ENCODE data around the gene ZC3H10. TPM values are rescaled to one million over a fixed set of nuclear protein-coding genes. Genes with fewer than 3 reads are reported as not detected.
"Not testable (repeated sequence)": the region's sequence is repeated elsewhere in the genome, so short reads cannot be mapped to it uniquely, and the experiment has no call there.

ZC3H10 gene, protein sequence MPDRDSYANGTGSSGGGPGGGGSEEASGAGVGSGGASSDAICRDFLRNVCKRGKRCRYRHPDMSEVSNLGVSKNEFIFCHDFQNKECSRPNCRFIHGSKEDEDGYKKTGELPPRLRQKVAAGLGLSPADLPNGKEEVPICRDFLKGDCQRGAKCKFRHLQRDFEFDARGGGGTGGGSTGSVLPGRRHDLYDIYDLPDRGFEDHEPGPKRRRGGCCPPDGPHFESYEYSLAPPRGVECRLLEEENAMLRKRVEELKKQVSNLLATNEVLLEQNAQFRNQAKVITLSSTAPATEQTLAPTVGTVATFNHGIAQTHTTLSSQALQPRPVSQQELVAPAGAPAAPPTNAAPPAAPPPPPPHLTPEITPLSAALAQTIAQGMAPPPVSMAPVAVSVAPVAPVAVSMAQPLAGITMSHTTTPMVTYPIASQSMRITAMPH
- total RNA-seq (1 to 10 TPM; 6.8 to 8.7 TPM), total RNA-seq (16.1 to 36.5 reads per million in 2 donors)

DNA sequence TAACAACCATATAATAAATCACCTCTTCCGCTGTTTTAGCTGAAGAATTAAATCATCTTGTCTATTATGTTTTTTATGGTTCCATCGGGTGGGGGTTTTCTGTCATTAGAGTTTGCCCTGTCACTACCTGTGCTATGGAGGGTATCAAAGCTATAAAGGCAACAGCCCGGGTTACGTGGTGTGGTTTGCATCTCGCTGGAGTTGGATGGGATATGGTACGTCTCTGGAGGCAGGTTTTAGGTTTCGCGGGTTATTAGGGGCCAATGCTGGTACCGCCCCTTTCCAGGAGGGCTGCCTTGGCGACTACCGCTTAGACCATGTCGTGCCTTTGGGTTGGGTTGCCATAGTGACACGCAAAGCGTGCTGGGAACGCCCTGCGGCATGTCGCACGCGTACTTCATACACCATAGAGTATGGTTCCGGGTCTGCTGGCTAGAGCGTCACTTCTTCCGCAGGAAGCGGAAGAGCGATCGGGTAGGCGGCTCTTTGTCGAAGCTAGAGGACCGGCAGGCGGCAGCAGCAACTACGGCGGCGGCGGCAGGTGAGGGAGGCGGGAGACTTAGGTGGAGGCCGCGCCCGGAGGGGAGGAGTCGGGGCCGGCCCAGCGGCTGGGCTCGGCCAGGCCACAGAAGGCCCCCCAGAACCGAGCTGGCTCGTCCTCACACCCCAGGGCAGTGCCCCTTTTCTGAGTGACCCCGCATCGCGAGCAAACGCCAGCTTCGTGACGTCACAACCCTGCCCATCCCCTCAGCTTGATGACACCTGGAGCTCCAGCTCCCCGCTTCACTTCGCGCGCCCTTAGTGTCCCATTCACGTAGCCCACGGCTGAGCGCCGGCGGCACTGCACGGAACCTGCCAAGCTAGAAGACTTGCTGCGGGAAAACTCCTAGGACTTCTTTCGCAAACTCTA is at the start of gene ZC3H10:
Gene ZC3H10 (plus strand): TSS at position 489 of the 910 bp plus-strand sequence. CDS start 2,297 bp downstream, outside the sequence.
- H3K36me3 Mint-ChIP-seq (ENCODE audit: low read depth) = peaks cover 8% of the 10 kb centered on the region
- H3K27me3 Mint-ChIP-seq = no peaks in the 10 kb centered on the region
- peak; percentile 81 for ATAC-seq

DNA sequence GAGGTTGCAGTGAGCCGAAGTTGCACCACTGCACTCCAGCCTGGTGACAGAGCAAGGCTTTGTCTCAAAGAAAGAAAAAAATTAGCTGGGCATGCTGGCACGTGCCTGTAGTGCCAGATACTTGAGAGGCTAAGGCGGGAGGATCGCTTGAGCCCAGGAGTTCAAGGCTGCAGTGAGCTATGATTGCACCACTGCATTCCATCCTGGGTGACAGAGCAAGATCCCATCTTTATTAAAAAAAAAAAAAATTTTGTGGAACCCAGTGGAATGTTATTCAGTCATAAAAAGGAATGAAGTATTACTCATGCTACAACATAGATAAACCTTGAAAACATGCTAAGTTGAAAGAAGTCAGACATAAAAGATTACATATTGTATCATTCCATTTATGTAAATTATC is 46.4 kb upstream of the ZC3H10 start:
- no peaks in the 10 kb centered on the region for H3K9me3 ChIP-seq (ENCODE audit: control insufficient read depth, low read length, poor library complexity, severe bottlenecking)
- Mint-ChIP-seq H3K4me1 (peaks cover 2% of the 10 kb centered on the region), H3K27me3 (no peaks in the 10 kb centered on the region), H3K27ac (no peak overlapping the region), H3K36me3 (ENCODE audit: low read depth) (no peaks in the 10 kb centered on the region), H3K4me3 (no peak overlapping the region)
- DNase-seq = no peak
- no peak for ATAC-seq

More for the DNA sequence above, at the start of gene ZC3H10:
- Mint-ChIP-seq H3K27ac (peak within 1 kb of the TSS; percentile 99), H3K4me3 (peak within 1 kb of the TSS; percentile 98), H3K4me1 (peaks cover 32% of the 10 kb centered on the region)
- peak; percentile 85 to 94 (median 89) for DNase-seq
- H3K9me3 ChIP-seq (ENCODE audit: control insufficient read depth, low read length, poor library complexity, severe bottlenecking) = no peaks in the 10 kb centered on the region

DNA sequence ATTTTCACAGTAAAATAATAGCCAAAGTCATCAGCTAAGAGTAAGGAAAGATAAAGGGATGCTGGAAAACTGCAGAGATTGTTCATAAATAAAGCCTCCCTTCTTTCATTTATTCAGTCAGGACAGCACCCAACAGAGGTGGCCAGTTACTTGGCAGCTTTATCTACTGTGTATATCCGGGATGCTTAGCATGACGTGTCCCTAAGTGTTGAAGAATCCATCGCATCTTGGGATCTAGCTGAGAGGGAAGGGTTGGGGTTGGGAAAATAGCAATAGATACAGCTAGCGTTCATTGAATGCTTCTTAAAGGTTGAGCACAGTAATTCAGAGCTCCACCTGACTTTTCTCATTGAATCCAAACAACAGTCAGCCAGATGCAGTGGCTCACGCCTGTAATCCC is 43.7 kb upstream of the ZC3H10 start:
- Mint-ChIP-seq H3K27me3 (no peaks in the 10 kb centered on the region), H3K36me3 (ENCODE audit: low read depth) (no peaks in the 10 kb centered on the region), H3K4me1 (no peaks in the 10 kb centered on the region), H3K27ac (no peak overlapping the region), H3K4me3 (no peak overlapping the region)
- no peaks in the 10 kb centered on the region for H3K9me3 ChIP-seq (ENCODE audit: control insufficient read depth, low read length, poor library complexity, severe bottlenecking)
- DNase-seq (no peak), ATAC-seq (no peak)

DNA sequence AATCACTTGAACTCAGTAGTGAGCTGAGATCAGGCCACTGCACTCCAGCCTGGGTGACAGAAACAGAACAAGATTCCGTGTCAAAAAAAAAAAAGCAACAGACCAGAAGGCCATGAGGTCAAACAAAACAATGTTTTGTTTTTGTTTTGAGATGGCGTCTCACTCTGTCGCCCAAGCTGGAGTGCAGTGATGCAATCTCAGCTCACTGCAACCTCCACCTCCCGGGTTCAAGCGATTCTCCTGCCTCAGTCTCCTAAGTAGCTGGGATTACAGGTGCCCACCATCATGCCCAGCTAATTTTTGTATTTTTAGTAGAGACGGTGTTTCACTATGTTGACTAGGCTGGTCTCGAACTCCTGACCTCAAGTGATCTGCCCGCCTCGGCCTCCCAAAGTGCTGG is 40.1 kb upstream of the ZC3H10 start:
- H3K27me3 Mint-ChIP-seq; H3K4me3 Mint-ChIP-seq; DNase-seq; H3K4me1 Mint-ChIP-seq; ATAC-seq; H3K9me3 ChIP-seq (ENCODE audit: control insufficient read depth, low read length, poor library complexity, severe bottlenecking); H3K27ac Mint-ChIP-seq; H3K36me3 Mint-ChIP-seq (ENCODE audit: low read depth): not testable (repeated sequence)

DNA sequence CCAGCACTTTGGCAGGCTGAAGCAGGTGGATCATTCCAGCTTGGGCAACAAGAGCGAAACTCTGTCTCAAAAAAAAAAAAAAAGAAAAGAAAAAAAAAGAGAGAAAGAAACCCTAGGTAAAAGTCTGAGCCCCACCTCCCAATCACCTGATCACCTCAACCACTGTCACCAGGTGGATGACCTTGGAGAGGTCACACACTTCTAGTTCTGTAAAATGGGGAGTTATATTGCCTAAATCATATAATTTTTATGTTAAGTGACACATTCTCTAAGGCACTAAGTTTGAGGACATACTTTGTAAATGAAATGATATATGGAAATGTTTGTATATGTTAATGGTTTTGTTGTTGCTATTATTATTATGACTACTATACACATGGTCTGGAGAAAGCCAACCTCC is 39.6 kb upstream of the ZC3H10 start:
- ATAC-seq = no peak
- Mint-ChIP-seq H3K36me3 (ENCODE audit: low read depth) (no peaks in the 10 kb centered on the region), H3K4me1 (peaks cover 5% of the 10 kb centered on the region), H3K27ac (no peak overlapping the region), H3K27me3 (no peaks in the 10 kb centered on the region), H3K4me3 (peak overlapping the region; percentile 87)
- H3K9me3 ChIP-seq (ENCODE audit: control insufficient read depth, low read length, poor library complexity, severe bottlenecking) = no peaks in the 10 kb centered on the region
- no peak for DNase-seq

DNA sequence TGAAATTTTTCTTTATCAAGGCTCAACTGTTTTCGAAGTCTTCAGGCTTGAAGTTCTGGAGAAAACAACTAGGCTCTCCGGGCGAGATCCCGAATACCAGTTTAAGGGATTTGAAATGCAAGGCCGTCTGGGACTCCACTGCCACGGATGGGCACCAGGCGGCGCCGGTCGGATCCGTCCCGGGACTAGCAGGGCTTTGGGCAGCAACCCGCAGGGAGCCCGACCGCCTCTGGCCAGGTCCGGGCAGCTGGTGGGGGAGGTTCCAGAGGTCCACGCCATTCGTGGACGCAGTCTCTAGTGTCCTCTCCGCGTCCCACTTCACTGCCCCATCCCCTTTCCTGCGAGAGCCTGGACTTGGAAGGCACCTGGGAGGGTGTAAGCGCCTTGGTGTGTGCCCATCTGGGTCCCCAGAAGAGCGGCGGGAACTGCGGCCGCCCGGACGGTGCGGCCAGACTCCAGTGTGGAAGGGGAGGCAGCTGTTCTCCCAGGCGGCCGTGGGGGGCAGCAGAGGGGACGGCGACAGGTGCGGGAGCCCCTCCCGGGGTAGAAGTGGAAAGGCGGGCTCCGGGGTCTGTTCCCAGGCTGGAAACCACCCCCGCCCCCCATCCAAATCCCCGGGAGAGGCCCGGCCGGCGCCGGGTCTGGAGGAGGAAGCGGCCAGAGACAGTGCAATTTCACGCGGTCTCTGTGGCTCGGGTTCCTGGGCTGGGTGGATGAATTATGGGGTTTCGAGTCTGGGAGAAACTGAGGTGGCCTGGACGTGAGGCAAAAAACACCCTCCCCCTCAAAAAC is 38.9 kb upstream of the ZC3H10 start:
- Mint-ChIP-seq H3K27ac (no peak overlapping the region), H3K4me1 (peaks cover 5% of the 10 kb centered on the region), H3K4me3 (peak overlapping the region; percentile 87), H3K36me3 (ENCODE audit: low read depth) (no peaks in the 10 kb centered on the region), H3K27me3 (no peaks in the 10 kb centered on the region)
- ATAC-seq (peak; percentile 71), DNase-seq (peak; percentile 33 to 38 (median 37))
- H3K9me3 ChIP-seq (ENCODE audit: control insufficient read depth, low read length, poor library complexity, severe bottlenecking) = no peaks in the 10 kb centered on the region

DNA sequence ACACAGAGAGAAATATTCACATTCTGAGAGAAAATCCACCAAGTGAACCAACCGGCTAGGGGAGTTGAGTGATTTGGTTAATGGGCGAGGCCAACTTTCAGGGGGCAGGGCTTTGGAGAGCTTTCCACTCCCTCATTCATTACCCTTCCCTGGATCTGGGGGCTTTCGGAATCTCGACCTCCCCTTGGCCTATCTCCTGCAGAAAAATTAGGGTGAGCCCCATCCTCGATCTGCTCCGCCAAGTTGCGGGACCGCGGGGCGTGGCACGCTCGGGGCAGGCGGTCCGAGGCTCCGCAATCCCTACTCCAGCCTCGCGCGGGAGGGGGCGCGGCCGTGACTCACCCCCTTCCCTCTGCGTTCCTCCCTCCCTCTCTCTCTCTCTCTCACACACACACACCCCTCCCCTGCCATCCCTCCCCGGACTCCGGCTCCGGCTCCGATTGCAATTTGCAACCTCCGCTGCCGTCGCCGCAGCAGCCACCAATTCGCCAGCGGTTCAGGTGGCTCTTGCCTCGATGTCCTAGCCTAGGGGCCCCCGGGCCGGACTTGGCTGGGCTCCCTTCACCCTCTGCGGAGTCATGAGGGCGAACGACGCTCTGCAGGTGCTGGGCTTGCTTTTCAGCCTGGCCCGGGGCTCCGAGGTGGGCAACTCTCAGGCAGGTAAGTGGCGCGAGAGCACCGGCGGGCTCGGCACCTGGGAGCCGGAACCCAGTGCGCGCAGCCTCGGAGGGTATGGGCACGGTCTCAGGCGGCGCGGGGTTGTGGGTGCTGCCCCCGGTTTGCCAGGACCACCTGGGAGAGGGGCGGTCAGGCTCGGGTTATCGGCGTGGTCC is 38.1 kb upstream of the ZC3H10 start, which contains the start of gene ERBB3:
Gene ERBB3 (plus strand): TSS at position 443 of the 833 bp plus-strand sequence. CDS start 136 bp downstream, at position 579.
- Mint-ChIP-seq H3K27ac (no peak within 1 kb of the TSS), H3K36me3 (ENCODE audit: low read depth) (no peaks in the 10 kb centered on the region), H3K27me3 (no peaks in the 10 kb centered on the region), H3K4me1 (peaks cover 5% of the 10 kb centered on the region), H3K4me3 (peak within 1 kb of the TSS; percentile 87)
- H3K9me3 ChIP-seq (ENCODE audit: control insufficient read depth, low read length, poor library complexity, severe bottlenecking) = no peaks in the 10 kb centered on the region
- peak; percentile 25 to 59 (median 46) for DNase-seq
- peak; percentile 82 for ATAC-seq

DNA sequence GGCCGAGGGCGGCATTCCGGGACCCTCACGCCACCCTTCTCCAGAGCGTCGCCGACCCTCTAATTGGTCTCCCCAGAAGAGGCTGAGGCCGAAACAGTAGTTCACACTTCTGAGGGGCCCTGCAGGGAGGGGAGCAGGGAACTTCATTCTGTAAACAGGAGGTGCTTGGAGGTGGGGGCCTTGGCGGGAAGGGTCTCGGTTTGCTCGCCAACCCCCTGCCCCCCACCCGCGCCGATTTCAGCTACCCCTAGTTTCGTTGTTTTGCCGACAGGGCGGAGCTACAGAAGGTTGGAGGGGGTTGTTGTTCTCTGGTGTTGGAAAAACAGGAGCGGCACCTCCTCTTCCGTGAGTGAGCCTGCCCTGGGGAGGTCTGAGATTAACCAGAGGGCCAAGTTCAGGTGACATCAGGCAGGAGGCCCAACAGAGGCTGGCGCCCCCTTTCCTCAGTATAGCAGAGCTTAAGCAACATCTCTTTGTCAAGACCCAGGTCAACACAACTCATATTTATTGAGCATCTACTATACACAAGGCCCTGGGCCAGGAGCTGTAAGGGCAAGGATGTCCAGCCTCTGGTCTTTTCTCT is 37.4 kb upstream of the ZC3H10 start:
- DNase-seq (no peak), ATAC-seq (no peak)
- Mint-ChIP-seq H3K27me3 (no peaks in the 10 kb centered on the region), H3K4me3 (peak overlapping the region; percentile 87), H3K36me3 (ENCODE audit: low read depth) (no peaks in the 10 kb centered on the region), H3K27ac (no peak overlapping the region), H3K4me1 (peaks cover 5% of the 10 kb centered on the region)
- no peaks in the 10 kb centered on the region for H3K9me3 ChIP-seq (ENCODE audit: control insufficient read depth, low read length, poor library complexity, severe bottlenecking)

DNA sequence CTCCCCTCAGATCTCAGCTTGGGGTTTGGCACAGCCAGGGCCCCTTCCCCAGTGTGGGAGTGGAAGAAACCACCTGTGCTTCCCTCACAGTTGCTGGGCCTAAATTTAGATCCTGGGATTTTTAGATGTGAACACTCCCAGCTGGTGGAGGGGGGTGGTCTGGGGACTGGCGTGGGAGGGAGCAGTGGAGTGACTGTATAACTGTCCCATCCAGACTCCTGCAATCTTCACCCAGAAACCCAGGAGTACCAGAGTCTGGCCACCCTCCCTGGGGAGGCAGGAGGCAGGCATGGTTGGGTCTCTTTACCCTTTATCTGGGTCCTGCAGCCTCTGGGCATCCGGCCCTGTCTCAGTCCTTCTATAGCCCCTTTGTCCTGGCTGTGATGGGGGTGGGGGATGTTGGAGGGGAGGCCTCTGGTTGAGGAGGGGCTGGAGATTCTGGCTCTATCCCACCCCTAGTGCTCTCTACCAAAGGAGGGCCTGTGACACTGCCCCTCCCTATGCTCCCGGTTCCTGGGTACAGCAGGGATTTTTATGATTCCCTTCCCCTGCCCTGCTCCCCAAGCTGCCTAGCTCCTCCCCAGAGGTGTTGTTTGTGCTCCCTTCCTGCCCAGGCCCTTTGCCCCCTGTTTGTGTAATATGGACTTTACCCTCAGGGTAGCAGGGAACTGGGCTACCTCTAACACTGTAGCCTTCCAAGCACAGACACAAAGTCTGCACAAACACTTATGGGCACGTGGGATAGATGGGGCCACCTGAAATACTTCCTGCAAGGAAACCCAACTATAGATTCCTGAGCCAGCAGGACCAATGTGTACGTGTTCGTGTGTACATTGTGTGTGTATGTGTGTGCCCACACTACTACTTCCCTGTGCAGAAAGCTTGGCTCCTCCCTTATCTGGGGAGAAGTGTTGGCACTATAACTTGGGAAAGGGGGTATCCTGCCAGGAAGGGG is 36.4 kb upstream of the ZC3H10 start:
- H3K9me3 ChIP-seq (ENCODE audit: control insufficient read depth, low read length, poor library complexity, severe bottlenecking) = no peaks in the 10 kb centered on the region
- Mint-ChIP-seq H3K36me3 (ENCODE audit: low read depth) (no peaks in the 10 kb centered on the region), H3K27ac (no peak overlapping the region), H3K4me1 (peaks cover 5% of the 10 kb centered on the region), H3K4me3 (peak overlapping the region; percentile 87), H3K27me3 (no peaks in the 10 kb centered on the region)
- no peak for DNase-seq
- no peak for ATAC-seq

DNA sequence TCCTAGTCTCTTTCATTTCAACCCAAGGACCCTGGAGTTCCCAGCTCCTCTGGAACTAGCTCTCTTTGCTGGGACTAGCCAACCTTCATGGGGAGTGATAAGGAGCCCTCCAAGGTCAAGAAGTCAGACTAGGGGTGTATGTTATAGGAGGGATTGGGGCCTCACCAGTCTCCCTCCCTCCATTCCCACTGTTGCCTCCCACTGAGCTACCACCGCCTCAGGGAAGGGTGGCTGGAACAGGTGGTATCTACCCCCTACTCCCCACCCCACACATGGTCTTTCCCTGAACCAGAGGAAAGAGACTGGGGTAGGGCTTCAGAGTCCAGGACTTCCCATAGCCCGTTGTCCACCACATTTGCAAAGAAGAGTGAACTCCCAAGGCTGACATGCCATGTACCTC is 35.7 kb upstream of the ZC3H10 start:
- no peaks in the 10 kb centered on the region for H3K27me3 Mint-ChIP-seq
- H3K27ac Mint-ChIP-seq = no peak overlapping the region
- DNase-seq (no peak), ATAC-seq (no peak)
- H3K36me3 Mint-ChIP-seq (ENCODE audit: low read depth) = no peaks in the 10 kb centered on the region
- H3K4me1 Mint-ChIP-seq = peaks cover 5% of the 10 kb centered on the region
- H3K9me3 ChIP-seq (ENCODE audit: control insufficient read depth, low read length, poor library complexity, severe bottlenecking) = no peaks in the 10 kb centered on the region
- H3K4me3 Mint-ChIP-seq = no peak overlapping the region

DNA sequence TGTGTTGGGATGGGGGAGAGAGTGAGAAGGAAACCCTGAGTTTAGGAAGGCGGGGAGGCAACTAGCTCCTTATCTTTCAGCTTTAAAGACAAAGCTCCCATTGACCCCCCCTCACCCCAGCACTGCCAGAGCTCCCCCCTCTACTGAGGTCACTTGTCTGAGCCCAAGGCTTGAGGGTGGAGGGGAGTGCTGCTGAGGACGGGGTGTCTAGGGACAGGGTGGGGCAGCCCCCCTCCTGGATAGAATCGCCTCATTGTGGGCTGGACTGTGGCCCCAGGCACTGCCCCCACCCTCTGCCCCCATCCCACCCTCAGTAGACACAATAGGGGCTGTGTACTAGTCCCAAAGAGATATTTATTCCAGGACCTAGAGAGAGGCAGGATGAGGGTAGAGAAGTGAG is 35.1 kb upstream of the ZC3H10 start:
- Mint-ChIP-seq H3K4me3 (no peak overlapping the region), H3K36me3 (ENCODE audit: low read depth) (no peaks in the 10 kb centered on the region), H3K4me1 (peaks cover 5% of the 10 kb centered on the region), H3K27me3 (no peaks in the 10 kb centered on the region), H3K27ac (peak overlapping the region; percentile 3)
- no peak for ATAC-seq
- no peak for DNase-seq
- no peaks in the 10 kb centered on the region for H3K9me3 ChIP-seq (ENCODE audit: control insufficient read depth, low read length, poor library complexity, severe bottlenecking)
